Measurements from ENCODE around the gene PMM2.

The PMM2 gene

DNA sequence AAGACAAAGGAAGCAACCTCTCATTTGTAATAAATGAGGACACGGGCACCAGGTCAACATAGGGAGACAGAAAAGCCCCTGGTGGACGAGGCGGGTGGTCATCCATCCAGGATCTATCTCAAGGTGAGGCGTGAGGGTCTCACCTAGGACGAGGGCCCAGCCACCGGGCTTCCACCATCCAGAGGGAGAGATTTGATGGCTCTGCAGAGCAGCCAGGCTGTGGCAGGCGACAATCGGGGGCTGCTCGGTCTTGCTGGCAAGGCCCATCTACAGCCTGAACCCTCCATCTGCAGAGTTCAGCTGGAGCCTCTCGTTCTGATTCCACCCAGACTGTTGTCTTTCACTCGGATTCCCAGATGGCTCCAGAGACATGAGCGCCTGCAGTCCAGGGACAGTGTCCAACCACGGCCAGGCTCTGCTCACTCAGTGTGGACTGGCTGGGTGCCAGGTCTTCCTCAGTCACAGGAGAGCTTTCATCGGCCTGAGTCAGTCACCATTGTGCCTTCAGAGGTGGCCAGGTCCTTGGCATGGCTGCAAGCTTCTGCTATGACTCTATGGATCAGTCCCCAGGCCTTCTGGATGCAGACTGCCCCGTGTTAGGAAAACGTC is 90.4 kb downstream of the PMM2 start:
- DNase-seq (ENCODE audit: low spot score): no peak

DNA sequence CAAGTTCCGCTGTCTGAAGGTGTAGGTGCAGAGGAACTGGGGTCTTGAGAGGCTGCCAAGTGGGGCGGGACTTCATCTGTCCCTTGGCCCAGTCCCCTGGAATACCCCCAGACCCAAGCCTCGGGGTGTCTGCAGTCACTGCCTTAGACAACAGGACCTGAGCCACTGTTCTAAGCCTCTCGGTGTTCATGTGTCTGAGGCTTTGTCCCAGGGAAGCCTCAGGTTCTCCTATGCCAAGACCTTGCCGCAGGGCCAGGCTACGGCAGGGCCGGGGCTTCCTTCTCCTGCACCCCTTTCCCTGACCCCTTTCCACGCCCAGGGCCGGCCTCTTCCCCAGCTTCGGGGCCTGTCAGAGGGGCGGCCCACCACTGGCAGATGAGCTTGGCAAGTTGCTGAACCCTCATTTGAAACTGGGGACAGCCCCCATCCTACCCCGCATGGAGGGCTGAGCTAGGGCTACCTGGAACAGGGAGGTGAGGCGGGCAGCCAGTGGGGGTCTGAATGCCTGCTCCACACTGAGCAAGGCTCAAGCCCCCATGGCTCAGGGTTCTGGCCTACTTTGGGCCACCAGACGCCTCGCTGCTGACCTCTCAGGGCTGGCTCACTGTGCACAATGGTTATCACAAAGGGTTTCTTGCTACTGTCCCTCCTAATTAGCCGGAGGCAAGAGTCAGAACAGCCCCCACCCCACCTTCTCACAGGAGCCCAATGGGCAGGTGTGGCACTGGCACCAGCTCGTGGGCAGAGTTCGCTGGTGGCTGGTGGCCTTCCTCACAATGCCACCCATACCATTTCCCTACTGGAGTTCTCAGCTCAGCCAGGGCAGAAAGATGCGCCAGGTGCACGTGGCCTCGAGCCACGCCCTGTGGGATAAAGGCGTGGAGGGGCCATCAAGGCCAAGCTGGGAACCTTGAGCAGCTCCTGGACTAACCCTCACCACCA is 91.6 kb downstream of the PMM2 start:
- no peak for DNase-seq (ENCODE audit: low spot score)

DNA sequence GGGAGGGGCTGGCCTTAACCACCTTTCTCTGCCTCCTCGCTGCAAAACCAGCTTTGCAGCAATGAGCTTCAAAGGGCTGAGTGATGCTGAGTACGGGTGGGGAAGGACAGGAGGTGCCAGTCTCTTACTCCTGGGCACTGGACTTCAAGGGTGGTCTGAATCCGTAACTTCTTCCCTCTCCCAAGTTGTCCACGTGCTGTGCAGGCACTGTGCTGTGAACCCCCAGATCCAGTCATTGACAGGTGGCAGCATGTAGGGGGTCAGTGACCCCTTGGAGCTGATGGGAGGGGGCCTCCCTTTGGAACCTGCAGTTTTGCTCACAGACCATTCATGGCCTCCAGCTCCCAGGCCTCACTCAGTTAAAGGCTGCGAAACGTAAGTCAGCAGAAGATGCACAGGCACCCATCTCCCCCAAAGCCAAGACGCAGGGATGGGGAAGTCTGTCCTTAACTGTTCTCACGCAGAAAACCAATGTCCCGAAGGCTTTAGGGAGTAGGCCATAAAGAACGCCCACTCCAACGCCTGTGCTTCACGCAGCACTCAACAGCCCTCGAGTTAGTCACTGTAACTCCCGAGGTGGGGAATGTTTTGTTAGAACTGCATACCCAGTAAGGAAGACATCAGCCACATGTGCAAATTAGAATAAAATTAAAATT is 92.4 kb downstream of the PMM2 start:
- no peak for DNase-seq (ENCODE audit: low spot score)

DNA sequence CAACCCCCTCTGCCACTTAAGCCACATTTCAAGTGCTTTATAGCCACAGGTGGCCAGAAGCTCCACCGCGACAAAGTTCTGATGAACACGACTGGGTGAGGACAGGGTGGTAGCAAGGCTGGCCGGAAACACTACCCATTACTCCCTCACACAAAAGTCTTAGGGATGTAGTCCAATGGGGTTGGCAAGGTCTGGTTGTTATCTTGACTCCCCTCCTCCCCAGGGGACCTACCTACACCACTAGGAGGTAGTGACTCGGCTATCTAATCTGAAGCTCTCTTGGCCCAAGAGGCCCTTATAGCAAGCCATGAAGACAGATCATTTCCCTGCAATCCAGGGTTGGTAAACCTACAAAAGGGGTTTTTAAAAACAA is 92.9 kb downstream of the PMM2 start:
- no peak for DNase-seq (ENCODE audit: low spot score)

DNA sequence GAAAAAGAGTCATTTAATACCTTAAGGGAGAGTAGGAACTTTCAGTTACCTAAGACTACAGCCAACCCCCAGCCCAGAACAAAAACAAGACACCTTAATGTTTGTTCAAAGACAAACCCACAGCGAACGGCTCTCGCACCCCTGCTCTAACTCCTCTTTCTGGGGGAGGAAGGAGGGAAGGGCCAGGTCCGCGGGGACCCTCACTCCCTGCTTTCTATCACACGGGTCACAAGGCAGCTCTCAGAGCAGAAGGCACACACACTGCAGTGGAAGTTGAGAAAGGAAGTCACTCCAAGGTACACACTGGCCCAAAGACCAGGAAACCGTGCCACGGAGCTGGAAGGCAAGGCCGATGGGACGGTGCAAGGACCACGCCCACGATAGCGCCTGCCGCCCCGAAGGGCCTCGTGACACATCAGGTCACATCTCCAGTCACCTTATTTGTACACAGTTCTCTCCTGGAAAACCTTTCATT is 94.5 kb downstream of the PMM2 start:
- DNase-seq (ENCODE audit: low spot score): no peak

DNA sequence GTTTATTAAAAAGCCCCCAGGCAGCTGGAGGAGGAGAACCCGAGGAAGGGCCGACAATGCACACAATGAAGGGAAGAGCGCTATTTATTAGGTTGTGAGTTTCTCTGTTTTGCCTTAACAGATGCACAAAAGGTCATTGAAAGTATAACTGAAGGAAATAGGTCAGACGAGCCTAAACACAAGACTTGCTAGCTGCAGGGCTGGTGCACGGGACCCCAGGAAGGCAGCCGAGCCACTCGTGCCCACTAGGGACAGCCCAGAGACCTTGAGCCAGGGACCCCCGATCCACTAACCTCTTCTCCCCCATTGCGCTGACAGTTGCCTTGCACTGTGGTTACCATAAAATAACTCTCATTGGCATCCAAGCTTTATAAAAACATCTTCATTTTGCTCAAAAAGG is 95.8 kb downstream of the PMM2 start:
- no peak for DNase-seq (ENCODE audit: low spot score)

DNA sequence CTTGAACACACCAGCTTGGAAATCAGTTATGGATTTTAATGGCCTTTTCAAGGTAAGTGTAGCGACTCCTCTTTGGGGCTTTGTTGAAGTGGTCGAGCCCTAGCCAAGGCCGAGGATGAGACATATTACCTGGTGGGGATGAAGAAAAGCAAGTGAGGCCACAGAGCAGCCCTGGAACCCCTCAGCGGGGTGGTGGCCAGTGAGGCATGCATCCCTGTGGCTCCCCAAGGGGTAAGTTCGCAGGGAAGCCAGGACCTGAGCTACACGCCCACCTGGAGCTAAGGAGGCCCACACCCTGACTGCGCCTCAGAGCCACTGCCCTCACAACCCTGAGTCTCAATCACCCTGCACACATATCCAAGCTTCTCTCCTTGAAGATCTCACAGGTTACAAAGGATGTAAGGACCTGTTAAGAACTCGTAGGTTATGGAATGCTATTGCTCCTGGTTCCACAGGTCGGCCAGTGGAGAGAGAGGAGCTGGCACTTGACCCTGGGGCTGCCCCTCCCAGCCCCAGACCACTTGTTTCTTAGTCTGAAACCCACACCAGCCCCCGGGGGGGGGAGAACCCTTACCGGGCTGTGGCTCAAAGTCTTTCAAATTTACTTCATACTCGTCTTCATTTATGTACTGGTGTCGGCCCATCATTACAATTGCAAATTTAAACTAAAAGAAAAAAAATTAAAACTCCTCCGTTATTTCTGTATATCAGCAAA is 96.5 kb downstream of the PMM2 start:
- no peak for DNase-seq (ENCODE audit: low spot score)

DNA sequence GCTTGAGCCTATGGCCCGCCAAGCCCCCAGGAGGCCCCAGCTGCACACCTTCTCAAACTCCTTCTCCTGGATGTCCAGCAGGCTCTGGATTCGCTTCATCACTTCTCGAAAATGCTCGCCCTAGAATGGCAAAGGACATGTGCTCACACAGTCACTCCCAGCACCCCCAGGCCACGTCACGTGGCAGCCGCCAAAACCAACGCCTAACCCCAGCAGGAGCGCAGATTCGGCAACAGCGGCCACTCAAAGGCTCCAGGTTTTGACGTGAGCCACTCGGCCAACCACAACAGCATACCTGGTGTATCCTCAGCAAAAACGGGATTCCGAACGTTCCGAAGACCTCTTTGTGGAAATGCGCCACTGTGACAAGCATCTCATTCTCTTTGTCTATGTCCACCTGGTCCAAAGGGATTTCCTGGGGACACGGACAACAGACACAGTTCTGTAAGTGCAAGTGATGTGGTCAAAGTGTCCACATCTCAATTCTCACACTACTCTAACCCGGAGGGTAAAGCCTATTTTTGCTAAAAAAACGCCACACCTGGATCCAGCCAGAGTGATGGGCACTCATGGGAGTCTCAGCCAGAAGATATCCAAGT is 97.2 kb downstream of the PMM2 start:
- no peak for DNase-seq (ENCODE audit: low spot score)

DNA sequence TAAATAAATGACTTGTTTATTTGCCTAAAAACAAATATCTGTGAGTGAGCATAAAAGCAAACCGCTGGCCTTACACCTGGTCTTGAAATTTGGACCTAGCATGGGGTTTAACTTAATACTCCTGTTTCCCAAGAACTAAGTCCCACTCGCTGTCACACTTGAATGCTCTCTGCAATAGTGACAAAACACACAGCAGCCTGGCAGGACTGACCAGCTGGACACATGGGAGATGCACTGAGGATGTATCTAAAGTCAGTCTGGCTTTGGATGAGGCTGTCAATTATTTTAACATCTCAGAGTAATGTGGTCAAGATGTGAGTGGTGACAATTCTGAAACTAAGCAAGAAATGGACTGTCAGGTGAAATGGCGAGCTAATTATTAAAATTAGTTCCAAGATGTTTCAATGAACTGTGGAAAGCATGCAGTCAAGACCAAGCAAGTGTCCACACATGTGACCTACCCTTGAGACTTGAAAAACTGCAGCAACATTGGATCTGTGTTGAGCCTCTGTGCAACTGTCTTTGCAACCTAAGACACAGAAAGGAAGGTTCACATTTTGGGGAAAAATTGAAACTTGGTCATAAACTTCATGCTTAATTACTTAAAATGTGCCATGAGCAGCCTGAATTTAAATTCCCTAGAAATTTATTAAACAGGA is 101.2 kb downstream of the PMM2 start:
- DNase-seq (ENCODE audit: low spot score): no peak
